IMR-90 (cell line): ENCODE data around the gene RAB8A. TPM values are rescaled to one million over a fixed set of nuclear protein-coding genes. Genes with fewer than 3 reads are reported as not detected.

Source experiments
- ATAC-seq: fragments of 200-7000 bp; cut with Tn5 transposase; 2 replicates; pipeline ENCODE4 v1.9.1; 2020; ENCODE audit warnings: low read depth, mild to moderate bottlenecking, moderate library complexity
- BruUV-seq: library from RNA; stranded (reverse); fragments of 400-500 nt; replicated peaks from 2 replicates; lab custom pipeline; 2021; lab: Mats Ljungman, UMichigan
- CTCF ChIA-PET: fragments of 300-600 bp; formaldehyde crosslinking; extraction: SDS; loops from one replicate; lab custom pipeline; 2021; ENCODE audit warnings: antibody characterized with exemption; lab: Yijun Ruan, JAX
- POLR2A ChIA-PET: fragments of 300-600 bp; sonication (Branson Sonifier 250); formaldehyde crosslinking; loops from one replicate; lab custom pipeline; 2022; ENCODE audit warnings: antibody characterized with exemption; ENCODE audit not compliant: unreplicated experiment; lab: Charles Lee
- DNase-seq: peaks from one replicate; pipeline ENCODE4 v3.0.0; 2013
- H2AFZ ChIP-seq: replicated peaks from 2 replicates; pipeline ENCODE3; 2013; ENCODE audit warnings: low read length, mild to moderate bottlenecking; ENCODE audit not compliant: poor library complexity
- H2AK5ac ChIP-seq: 2 replicates; pipeline ENCODE4 v1.6.1; 2013; ENCODE audit warnings: low read depth, low read length, inconsistent platforms
- H2AK9ac ChIP-seq: replicated peaks from 2 replicates; pipeline ENCODE3; 2013; ENCODE audit warnings: mild to moderate bottlenecking, low read depth, low read length, moderate library complexity; ENCODE audit not compliant: poor library complexity
- H2BK120ac ChIP-seq: 2 replicates; pipeline ENCODE4 v1.6.1; 2013; ENCODE audit warnings: low read depth, low read length, inconsistent platforms
- H2BK15ac ChIP-seq: 3 replicates; pipeline ENCODE4 v1.6.1; 2013; ENCODE audit warnings: low read depth, low read length, inconsistent platforms
- H2BK20ac ChIP-seq: 2 replicates; pipeline ENCODE4 v1.6.1; 2013; ENCODE audit warnings: low read depth, mild to moderate bottlenecking, inconsistent platforms, low read length, moderate library complexity
- H2BK5ac ChIP-seq: 2 replicates; pipeline ENCODE4 v1.6.1; 2013; ENCODE audit warnings: mild to moderate bottlenecking, low read depth, low read length, inconsistent platforms; ENCODE audit not compliant: poor library complexity, severe bottlenecking
- H3K14ac ChIP-seq: replicated peaks from 2 replicates; pipeline ENCODE4 v1.6.1; 2013; ENCODE audit warnings: low read depth, low read length, inconsistent platforms
- H3K18ac ChIP-seq: 2 replicates; pipeline ENCODE4 v1.6.1; 2013; ENCODE audit warnings: low read depth, low read length, control low read depth
- H3K23ac ChIP-seq: 2 replicates; pipeline ENCODE4 v1.6.1; 2013; ENCODE audit warnings: low read depth, low read length, inconsistent platforms
- H3K27ac ChIP-seq: 2 replicates; pipeline ENCODE4 v1.5.1; 2013; ENCODE audit warnings: mild to moderate bottlenecking, control low read depth, low read length; ENCODE audit not compliant: insufficient read depth
- H3K27me3 ChIP-seq: 2 replicates; pipeline ENCODE4 v1.6.1; 2013; ENCODE audit warnings: low read length; ENCODE audit not compliant: control insufficient read depth, insufficient read depth
- H3K36me3 ChIP-seq: 2 replicates; pipeline ENCODE4 v1.6.1; 2013; ENCODE audit warnings: low read length, mixed read lengths; ENCODE audit not compliant: control insufficient read depth, insufficient read depth
- H3K4ac ChIP-seq: 2 replicates; pipeline ENCODE4 v1.6.1; 2013; ENCODE audit warnings: low read depth, low read length, inconsistent platforms
- H3K4me1 ChIP-seq: 2 replicates; pipeline ENCODE4 v1.6.1; 2013; ENCODE audit warnings: low read length, mixed read lengths; ENCODE audit not compliant: control insufficient read depth, insufficient read depth
- H3K4me2 ChIP-seq: 2 replicates; pipeline ENCODE4 v1.6.1; 2013; ENCODE audit warnings: low read depth, mild to moderate bottlenecking, control low read depth, low read length, moderate library complexity
- H3K4me3 ChIP-seq: 2 replicates; pipeline ENCODE4 v1.5.1; 2013; ENCODE audit warnings: low read depth, mild to moderate bottlenecking, control low read depth, low read length, moderate library complexity; ENCODE audit not compliant: insufficient read depth
- H3K56ac ChIP-seq: 2 replicates; pipeline ENCODE4 v1.6.1; 2013; ENCODE audit warnings: low read length, inconsistent platforms; ENCODE audit not compliant: insufficient read depth; ENCODE audit errors: extremely low read depth
- H3K79me1 ChIP-seq, 2 experiments: 2 replicates each; pipeline ENCODE4 v1.6.1; 2013; ENCODE audit warnings: low read length in 2 of 2, inconsistent platforms in 1 of 2, low read depth in 1 of 2
- H3K9ac ChIP-seq: 2 replicates; pipeline ENCODE4 v1.6.1; 2013; ENCODE audit warnings: low read depth, low read length, control low read depth
- H3K9me1 ChIP-seq: 2 replicates; pipeline ENCODE4 v1.6.1; 2013; ENCODE audit warnings: low read length, inconsistent platforms; ENCODE audit not compliant: insufficient read depth
- H3K9me3 ChIP-seq: 2 replicates; pipeline ENCODE4 v1.6.1; 2013; ENCODE audit warnings: low read length; ENCODE audit not compliant: control insufficient read depth, insufficient read depth
- H4K20me1 ChIP-seq: 2 replicates; pipeline ENCODE4 v1.6.1; 2013; ENCODE audit warnings: low read length, inconsistent platforms; ENCODE audit not compliant: insufficient read depth
- H4K5ac ChIP-seq: 2 replicates; pipeline ENCODE4 v1.6.1; 2013; ENCODE audit warnings: mild to moderate bottlenecking, low read depth, low read length, control low read depth
- H4K8ac ChIP-seq, 2 experiments: 2 replicates each; pipeline ENCODE4 v1.6.1; 2013; ENCODE audit warnings: low read depth in 2 of 2, low read length in 2 of 2, control low read depth in 1 of 2, inconsistent platforms in 1 of 2
- H4K91ac ChIP-seq: 2 replicates; pipeline ENCODE4 v1.6.1; 2013; ENCODE audit warnings: low read depth, low read length, inconsistent platforms; ENCODE audit not compliant: insufficient read depth
- BHLHE40 ChIP-seq: fragments of 150-350 bp; IDR thresholded peaks from 2 replicates; pipeline ENCODE4 v1.6.1; 2016; ENCODE audit warnings: mild to moderate bottlenecking, low read depth, low read length
- MAFK ChIP-seq: IDR thresholded peaks from 2 replicates; pipeline ENCODE4 v1.6.1; 2012; ENCODE audit warnings: low read depth, low read length, improper control_type of control experiment
- MAZ ChIP-seq: IDR thresholded peaks from 2 replicates; pipeline ENCODE4 v1.6.1; 2012; ENCODE audit warnings: low read depth, mild to moderate bottlenecking, low read length, improper control_type of control experiment, moderate library complexity, borderline replicate concordance
- MXI1 ChIP-seq: IDR thresholded peaks from 2 replicates; pipeline ENCODE4 v1.6.1; 2012; ENCODE audit warnings: low read depth, mild to moderate bottlenecking, low read length, moderate library complexity, borderline replicate concordance
- RCOR1 ChIP-seq: IDR thresholded peaks from 2 replicates; pipeline ENCODE4 v1.6.1; 2012; ENCODE audit warnings: mild to moderate bottlenecking, low read length, improper control_type of control experiment; ENCODE audit not compliant: insufficient replicate concordance
- RFX5 ChIP-seq: IDR thresholded peaks from 2 replicates; pipeline ENCODE4 v1.8.0; 2012; ENCODE audit warnings: low read depth, mild to moderate bottlenecking, low read length, moderate library complexity
- SMC3 ChIP-seq: fragments of 150-350 bp; IDR thresholded peaks from 2 replicates; pipeline ENCODE4 v1.6.1; 2016; ENCODE audit warnings: low read depth, mild to moderate bottlenecking, antibody characterized with exemption, low read length, moderate library complexity
- USF2 ChIP-seq: fragments of 150-350 bp; IDR thresholded peaks from 2 replicates; pipeline ENCODE4 v1.6.1; 2017; ENCODE audit warnings: mild to moderate bottlenecking, antibody characterized with exemption, low read length, low read depth
- WGBS, 2 experiments: methylation state at CpG; one replicate each; pipeline versions ENCODE4 v1.1.5 to v1.1.7; 2013; ENCODE audit warnings: missing lambda C conversion rate in 2 of 2; ENCODE audit not compliant: insufficient read length in 1 of 2; ENCODE audit errors: extremely low coverage in 2 of 2; 5-methylcytosine and 5-hydroxymethylcytosine counted together
- dilution Hi-C: fragments of 300-500 bp; cut with HindIII; formaldehyde crosslinking; loops from one replicate; pipeline ENCODE4 v1.14.3; 2018; ENCODE audit warnings: low sequenced_read_pairs; ENCODE audit not compliant: unreplicated experiment
- in situ Hi-C: fragments of 300-500 bp; cut with MboI; formaldehyde crosslinking; loops from 3 replicates; pipeline ENCODE4 v1.14.3; 2019; ENCODE audit warnings: low sequenced_read_pairs, inconsistent platforms, mixed read lengths
- intact Hi-C: fragments of 100-400 bp; cut with micrococcal nuclease; formaldehyde crosslinking; loops from 2 replicates; pipeline ENCODE4 v1.10.0; 2022
- polyA plus RNA-seq, 3 experiments: library from polyadenylated mRNA; depleted of rRNA; stranded (reverse); fragments of >200 nt; gene quantifications; 2 replicates each; pipeline ENCODE4 v1.2.3, GENCODE V29; 2012; ENCODE audit warnings: low replicate concordance in 1 of 3
- total RNA-seq: library from RNA; depleted of rRNA; stranded (reverse); fragments of >200 nt; gene quantifications from 2 replicates; pipeline ENCODE4 v1.2.3, GENCODE V29; 2012

The RAB8A gene
- total and polyA plus RNA-seq, 2 of the 4 experiments (the other 2 are of a cell fraction): 64.5 to 135 TPM

GRCh38 chr19:16148443-16149229 lies 36.9 kb downstream of the RAB8A start:
- Histone ChIP-seq H4K91ac (peak overlapping the region; percentile 79; the same call in 1 of the 2 replicates), H2BK120ac (peak overlapping the region; percentile 71), H4K20me1 (no peaks in the 10 kb centered on the region), H3K4me3 (no peak overlapping the region), H4K5ac (no peak overlapping the region; the same call in 1 of the 2 replicates), H3K27ac (peak overlapping the region; percentile 80), H3K23ac (no peak overlapping the region), H3K9me3 (no peaks in the 10 kb centered on the region), H3K4me2 (peak overlapping the region; percentile 53), H2BK5ac (peak overlapping the region; percentile 39), H2BK15ac (0 out of 3 replicates have a peak overlapping the region, but pooled peaks have one; percentile 53), H2AFZ (peak overlapping the region; percentile 46), H3K36me3 (no peaks in the 10 kb centered on the region), H3K9me1 (peaks cover 13% of the 10 kb centered on the region; the same call in 1 of the 2 replicates), H2AK5ac (peak overlapping the region; percentile 49; the same call in 1 of the 2 replicates), H3K18ac (peak overlapping the region; percentile 38), H3K27me3 (no peaks in the 10 kb centered on the region; the same call in 1 of the 2 replicates), H3K14ac (0 out of 2 replicates have a peak overlapping the region, but pooled peaks have one; percentile 48), H3K79me1 (no peaks in the 10 kb centered on the region), H4K8ac (peak overlapping the region in 1 of 2 experiments; percentile 68; a peak in 3 of 4 replicates), H3K9ac (no peak overlapping the region), H2AK9ac (peak overlapping the region; percentile 1), H3K4me1 (peaks cover 6% of the 10 kb centered on the region), H2BK20ac (peak overlapping the region; percentile 11), H3K56ac (no peak overlapping the region), H3K4ac (peak overlapping the region; percentile 52)
- TF ChIP-seq MAZ: no peak
- TF ChIP-seq RFX5: no peak
- no peak for TF ChIP-seq MXI1
- no peak for TF ChIP-seq BHLHE40
- no peak for TF ChIP-seq MAFK
- TF ChIP-seq RCOR1: no peak
- TF ChIP-seq USF2: no peak
- TF ChIP-seq SMC3: no peak
- dilution Hi-C loops (no loop called here), intact Hi-C loops (loop anchor here (5.0 kb wide), 1 partner anchor 36 kb away; the partner anchor contains the start of gene RAB8A), in situ Hi-C loops (no loop called here)
- ATAC-seq (no peak; the same call in 1 of the 2 replicates), DNase-seq (no peak)
- WGBS, 2 experiments: 74% methylated on average over 6 of the region's 8 CpGs; no CpG with 5 or more reads in 1 of the 2 experiments
- no TSS peak for BruUV-seq
- ChIA-PET POLR2A (interaction anchor here (0.6 kb wide), 1 partner anchor 29 kb away, joined by 3 read pairs; no protein-coding TSS in a partner anchor), CTCF (interaction anchor here (1.2 kb wide), 1 partner anchor 13 kb away, joined by 4 read pairs; no protein-coding TSS in a partner anchor)
